GM21528 (cell line): Measurements from ENCODE around the gene TMEM131L.
"Not testable (repeated sequence)": the region's sequence is repeated elsewhere in the genome, so short reads cannot be mapped to it uniquely, and the experiment has no call there.

Experiments used
- ATAC-seq: cut with Tn5 transposase; IDR thresholded peaks from one replicate; pipeline ENCODE4 v1.9.1; 2021; ENCODE audit warnings: mild to moderate bottlenecking, moderate library complexity; ENCODE audit not compliant: unreplicated experiment, low FRiP score

TMEM131L gene

GRCh38 chr4:153595894-153596601 is 129.9 kb downstream of the TMEM131L start:
- ATAC-seq = no peak

DNA sequence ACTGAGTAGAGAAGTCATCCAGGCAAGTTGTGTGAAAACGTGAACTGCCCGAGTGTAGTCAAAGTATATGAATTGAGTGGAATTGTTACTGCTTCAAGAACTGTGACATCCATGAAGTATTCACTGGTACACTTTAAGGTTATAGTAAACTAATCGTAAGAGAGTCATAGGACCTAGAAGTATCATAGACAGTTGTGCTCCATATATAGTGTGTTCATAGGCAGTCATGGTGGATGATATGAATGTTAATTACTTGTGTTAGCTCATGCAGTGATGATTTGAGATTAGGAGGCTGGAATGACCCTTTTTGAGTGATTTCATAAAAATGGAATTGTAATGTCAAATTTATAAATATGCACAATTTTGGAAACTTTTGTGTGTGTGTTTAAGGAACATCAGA is 136.6 kb downstream of the TMEM131L start:
- ATAC-seq = no peak

DNA sequence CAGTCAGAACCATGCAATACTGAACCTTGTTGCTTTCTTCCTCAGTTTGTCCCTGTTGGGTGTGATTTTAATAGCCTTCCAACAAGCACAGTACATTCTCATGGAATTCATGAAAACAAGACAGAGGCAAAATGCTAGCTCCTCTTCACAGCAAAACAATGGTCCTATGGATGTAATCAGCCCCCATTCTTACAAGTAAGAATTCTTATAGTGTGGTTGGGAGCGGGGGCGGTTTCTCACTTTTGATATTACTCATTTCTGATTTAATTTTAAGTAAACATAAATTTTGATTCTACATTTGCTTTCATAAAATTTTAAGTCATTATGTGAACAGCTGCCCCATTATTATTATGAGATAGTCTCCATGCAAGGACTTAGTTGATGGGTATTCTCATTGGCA is 137.1 kb downstream of the TMEM131L start:
- ATAC-seq = no peak

DNA sequence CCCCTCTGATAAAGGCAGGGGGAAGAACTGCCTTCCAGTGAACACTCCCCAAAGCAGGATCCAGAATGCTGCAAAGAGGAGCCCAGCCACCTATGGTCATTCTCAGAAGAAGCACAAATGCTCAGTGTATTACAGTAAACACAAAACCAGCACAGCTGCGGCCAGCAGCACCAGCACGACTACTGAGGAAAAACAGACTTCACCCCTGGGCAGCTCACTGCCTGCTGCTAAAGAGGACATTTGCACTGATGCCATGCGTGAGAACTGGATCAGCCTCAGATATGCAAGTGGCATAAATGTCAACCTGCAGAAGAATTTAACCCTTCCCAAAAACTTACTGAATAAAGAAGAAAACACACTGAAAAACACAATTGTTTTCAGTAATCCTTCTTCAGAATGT is 137.7 kb downstream of the TMEM131L start:
- ATAC-seq = no peak

DNA sequence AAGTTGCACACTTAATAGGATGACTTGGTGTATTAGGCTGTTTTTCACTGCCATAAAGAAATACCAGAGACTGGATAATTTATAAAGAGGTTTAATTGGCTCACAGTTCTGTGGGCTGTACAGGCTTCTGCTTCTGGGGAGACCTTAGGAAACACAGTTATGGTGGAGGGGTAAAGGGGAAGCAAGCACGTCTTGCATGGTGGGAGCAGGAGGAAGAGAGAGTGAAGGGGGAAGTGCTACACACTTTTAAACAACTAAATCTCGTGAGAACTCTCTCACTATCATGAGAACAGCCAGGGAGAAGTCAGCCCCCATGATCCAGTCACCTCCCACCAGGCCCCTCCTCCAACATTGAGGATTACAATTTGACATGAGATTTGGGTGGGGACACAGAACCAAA is 142.9 kb downstream of the TMEM131L start:
- ATAC-seq = not testable (repeated sequence)

DNA sequence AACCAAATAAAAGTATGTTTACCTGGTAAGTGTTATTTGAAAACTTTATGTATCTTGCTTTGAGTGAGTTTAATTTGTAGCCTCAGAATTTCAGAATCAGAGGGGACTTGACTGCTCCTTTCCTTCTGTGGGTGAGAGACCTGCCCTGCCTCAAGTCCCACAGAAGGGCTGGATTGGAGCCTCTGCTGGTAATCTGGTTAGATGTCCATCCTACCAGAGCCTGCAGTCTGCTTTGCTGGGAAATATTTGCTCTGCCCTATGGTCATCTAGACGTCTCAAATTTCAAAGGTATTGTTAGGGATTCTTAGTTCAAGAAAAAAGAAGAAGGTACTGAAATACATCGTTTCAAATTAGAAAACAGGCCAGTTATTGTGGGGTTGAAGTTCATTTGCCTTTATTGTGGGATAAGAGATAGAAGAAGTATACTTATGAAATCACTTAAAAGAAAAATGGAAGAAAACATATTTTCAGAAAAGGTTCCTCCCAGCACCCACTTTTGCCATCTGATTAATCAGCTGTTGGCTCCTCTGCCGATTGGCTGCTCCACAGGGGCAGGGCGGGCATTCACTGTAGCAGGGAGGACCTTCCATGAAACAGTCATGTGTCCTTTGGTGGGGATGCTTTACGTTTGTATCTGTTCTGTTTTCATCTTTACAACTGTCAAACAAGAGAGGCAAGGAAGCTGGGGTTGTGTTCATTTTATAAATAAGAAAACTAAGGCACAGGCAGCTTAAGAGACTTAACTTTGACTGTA is 144.6 kb downstream of the TMEM131L start:
- ATAC-seq = no peak

DNA sequence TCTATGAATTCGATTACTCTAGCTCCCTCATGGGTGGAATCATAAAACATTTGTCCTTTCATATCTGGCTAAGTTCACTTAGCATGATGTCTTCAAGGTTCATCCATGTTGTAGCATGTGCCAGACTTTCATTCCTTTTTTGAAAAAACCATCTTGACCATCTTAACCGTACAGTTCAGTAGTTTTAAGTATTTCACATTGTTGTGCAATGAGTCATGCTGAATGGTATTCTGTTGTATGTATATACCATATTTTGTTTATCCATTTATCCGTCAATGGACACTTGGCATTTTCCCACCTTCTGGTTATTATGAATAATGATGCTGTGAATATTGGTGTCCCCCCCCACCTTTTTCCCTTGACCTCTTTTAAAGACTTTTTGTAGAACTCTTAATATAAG is 145.5 kb downstream of the TMEM131L start:
- ATAC-seq = no peak

DNA sequence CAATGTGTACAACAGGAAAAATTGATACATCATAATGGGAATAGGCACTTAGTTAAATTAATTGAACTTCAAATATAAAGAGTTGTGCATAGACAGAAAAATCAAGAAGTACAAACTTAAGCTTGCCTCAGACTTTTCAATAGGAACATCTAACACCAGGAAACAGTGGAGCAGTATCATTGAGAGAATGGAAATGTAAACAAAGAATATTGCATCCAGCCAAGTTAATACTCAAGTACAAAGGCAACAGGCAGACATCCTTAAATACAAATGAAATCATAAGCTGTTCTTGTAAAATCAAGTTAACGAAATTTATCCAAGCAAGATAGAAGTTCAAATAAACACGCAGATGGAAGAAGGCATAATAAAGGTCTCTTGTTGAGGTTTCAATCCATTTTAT is 146.7 kb downstream of the TMEM131L start:
- ATAC-seq = no peak

DNA sequence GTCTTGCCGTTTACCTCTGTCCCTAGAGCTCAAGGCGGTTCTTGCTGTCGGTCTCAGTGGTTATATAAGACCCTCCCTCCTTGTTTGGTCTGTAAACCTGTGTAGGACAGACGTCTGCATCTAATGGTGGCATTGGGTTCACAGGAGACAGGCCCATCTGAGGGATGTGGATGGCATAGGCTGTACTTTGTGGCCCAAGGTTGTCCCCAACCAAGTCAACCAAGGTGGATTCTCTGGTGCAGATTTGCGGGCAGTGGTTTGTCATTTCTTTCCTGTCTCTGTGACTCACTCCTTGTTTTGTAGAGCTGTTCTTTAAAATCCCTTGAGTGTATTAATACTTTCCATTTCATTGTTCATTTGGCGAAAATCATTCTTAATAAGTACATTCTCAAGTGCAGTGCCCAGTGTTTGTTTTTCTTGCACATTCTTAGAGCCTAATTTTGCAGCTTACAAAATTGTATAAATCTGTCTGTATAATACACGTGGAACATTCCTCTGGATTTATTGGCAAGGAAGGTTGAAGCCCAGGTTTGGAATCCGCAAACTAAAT is 149.9 kb downstream of the TMEM131L start:
- no peak for ATAC-seq

- no peak for ATAC-seq
Observed at GRCh38 chr4:153618833-153619232, 152.7 kb downstream of the TMEM131L start.

- no peak for ATAC-seq
Observed at GRCh38 chr4:153619811-153620210, 153.7 kb downstream of the TMEM131L start.

GRCh38 chr4:153620352-153620751 is 154.2 kb downstream of the TMEM131L start:
- no peak for ATAC-seq

DNA sequence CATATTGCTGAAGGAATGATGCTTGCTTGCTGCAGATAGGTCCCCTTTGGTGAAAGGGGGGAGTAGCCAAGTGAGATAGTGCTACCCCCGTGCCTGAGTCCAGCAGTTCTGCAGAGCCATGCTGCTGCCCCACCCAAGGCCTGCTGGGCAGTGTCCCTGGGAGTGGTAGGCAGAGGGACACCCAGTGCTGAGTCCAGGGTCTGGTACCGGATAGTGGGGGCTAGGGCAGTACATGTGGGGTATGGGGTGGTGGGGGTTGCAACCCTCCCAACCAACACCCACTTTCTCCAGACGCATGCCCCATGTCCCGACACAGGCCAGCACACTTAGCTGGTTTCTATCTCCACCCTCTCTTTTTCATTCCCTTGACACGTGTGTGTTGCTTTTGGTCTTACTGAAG is 155.9 kb downstream of the TMEM131L start:
- ATAC-seq = no peak

DNA sequence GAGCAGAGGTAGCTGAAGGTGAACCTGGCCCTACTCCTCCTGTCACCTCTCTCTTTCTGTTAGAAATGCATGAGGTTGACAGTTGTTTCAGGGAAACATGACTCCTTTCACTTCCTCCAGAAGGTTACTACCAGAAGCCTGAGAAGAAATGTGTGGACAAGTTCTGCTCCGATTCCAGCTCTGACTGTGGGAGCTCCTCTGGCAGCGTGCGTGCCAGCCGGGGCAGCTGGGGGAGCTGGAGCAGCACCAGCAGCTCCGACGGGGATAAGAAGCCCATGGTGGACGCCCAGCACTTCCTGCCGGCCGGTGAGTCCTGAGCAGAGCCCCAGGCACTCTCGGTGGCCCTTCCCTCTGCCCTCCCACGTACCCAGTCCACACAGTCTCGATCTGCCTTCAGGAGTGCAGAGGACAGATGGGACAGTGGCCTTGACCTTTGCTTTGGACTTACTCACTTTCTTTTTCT is 156.6 kb downstream of the TMEM131L start:
- ATAC-seq = no peak

- ATAC-seq = no peak
Observed at GRCh38 chr4:153623491-153623890, 157.3 kb downstream of the TMEM131L start.

DNA sequence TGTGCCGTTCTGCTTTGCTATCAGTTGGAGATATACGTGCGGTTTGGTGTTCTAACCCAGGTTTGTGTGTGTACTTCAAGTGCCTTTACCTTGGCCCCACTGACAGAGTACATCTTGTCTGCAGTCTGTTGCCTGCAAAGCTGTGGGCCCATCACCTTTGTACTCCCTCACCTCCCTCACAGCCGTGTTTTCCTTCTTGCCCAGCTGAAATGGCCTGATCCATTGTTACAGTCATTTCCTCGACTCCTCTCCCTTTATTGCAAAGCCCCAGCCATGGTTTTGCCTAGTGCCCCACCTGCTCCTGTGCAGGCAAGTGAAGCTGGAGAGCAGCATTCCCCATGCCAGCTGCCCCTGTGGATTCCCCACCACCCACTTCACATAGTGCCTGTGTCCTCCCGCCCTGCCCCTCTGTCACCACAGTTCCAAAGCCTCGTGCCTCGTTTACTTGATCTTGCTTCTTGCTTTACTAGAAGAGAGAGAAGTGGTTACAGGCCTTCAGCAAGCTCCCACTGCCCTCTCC is 162.7 kb downstream of the TMEM131L start:
- no peak for ATAC-seq

DNA sequence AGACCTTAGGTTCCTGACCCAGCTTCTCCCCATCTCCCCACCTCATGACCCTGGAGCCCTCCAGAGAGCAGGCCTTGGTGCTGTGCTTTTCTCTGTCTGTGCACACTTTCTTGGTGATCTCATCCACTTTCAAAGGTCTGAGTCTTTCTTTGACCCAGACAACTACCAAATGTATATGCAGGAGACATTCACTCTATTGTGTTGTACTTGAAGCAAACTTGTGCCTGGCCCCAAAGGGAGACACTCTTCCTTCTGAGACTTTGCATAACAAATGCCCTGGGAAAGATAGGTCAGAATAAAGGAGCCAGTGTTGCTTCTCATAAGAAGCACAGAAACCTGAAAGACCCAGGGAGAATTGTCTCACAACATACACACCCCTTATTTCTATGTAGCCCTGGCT is 163.6 kb downstream of the TMEM131L start:
- no peak for ATAC-seq

DNA sequence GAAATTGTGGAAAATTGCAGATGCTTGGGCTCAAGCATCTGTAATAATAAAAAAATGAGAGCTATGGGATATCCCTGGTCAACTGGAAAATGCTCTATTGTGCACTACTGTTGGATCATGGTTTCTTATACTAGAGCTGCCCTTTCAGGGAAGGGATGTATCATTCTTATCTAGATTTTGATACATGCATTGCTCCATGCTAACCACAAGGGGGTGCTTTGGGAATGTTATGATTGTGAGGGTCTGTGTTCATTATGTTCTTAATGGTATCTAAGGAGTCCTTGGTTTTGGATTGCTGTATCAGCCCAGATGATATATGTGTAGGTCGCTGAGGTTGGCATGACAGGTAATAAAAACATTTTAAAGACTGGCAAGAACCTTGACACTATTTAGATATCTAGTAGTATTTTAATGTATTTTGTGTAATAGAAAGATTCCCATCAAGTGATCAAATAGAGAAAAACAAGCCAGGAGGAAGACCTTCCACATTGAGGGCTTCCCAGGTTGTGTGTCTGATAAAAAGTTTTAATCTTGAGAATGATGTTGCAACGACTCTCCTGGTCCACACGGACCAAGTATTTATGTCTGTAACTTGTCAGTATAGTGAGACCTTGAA is 168.7 kb downstream of the TMEM131L start:
- ATAC-seq = no peak

DNA sequence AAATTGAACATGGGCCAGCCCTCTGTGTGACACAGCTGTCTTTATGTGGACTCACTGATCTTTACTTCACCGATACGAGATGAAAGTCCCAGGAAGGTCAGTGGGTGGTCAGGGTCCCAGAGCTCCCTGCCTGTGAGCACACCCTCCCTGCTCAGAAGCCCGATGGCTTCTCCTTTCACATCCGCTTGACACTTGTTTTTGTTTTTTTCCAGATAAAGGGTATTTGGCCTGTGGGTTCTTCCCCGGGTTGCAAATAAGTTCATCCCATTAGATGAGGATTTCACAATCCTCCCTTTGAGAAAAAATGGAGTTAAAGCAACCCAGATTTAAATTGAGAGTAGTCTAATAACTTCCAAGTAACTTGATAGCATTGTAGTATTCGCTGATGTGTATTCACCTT is 169.7 kb downstream of the TMEM131L start:
- ATAC-seq = no peak

DNA sequence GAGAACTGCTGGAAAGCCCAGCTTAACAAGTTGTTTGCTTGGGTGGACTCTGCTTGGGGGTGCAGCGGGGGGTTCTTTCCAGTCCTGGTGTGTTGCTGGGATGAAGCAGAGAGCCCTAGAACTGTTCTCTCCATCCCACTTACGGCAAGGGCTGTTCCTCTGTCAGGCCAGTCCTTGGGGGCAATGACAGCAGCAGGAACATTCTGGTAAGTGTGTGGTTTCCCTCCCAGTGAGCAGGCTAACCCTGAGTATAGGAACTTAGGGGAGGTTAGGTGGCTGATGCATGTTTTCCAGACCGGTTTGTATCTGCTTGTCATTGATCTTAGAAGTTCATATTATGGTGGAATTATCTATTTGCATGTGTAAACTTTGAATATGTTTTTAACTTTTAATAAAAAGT is 171.0 kb downstream of the TMEM131L start:
- ATAC-seq = no peak

DNA sequence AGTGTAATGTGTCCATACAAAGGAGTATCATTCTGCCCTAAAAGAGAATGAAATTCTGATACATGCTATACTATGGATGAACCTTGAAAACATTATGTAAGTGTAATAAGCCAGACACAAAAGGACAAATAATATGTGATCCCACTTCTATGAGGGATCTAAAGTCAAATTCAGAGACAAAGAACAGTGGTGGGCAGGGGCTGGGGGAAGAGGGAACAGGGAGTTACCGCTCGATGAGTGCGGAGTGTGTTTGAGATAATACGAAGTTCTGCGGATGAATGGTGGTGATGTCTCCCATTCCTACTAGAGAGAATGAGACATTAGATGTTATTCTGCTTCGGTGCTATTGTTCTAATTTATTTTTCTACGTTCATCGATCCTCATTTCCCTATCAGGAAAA is 171.9 kb downstream of the TMEM131L start:
- no peak for ATAC-seq
